A172 (cell line): Measurements from ENCODE around the gene MOB4. TPM values are rescaled to one million over a fixed set of nuclear protein-coding genes. Genes with fewer than 3 reads are reported as not detected.
A peak's percentile ranks its signal among the peaks of the same experiment; 100 is the strongest.
"Not testable (repeated sequence)": the region's sequence is repeated elsewhere in the genome, so short reads cannot be mapped to it uniquely, and the experiment has no call there.

ENCODE experiments used
- DNase-seq: peaks from one replicate; pipeline ENCODE4 v3.0.0-alpha.2; 2015; ENCODE audit warnings: low spot score
- total RNA-seq: library from RNA; depleted of rRNA; stranded (reverse); fragments of >200 nt; shearing (Covaris generic); gene quantifications from 2 replicates; pipeline ENCODE4 v1.2.3, GENCODE V29; 2014; rRNA removed

The MOB4 gene
- total RNA-seq, 1 experiment from 2014 or later = 94.3 TPM

- not testable (repeated sequence) for DNase-seq
These were observed 71.4 kb downstream of the MOB4 start for GRCh38 chr2:197587255-197587654.

- no peak for DNase-seq
These were observed 75.6 kb downstream of the MOB4 start for GRCh38 chr2:197591339-197592072.

GRCh38 chr2:197596766-197597165, 80.9 kb downstream of the MOB4 start:
- no peak for DNase-seq

- DNase-seq = no peak
These were observed 81.3 kb downstream of the MOB4 start for GRCh38 chr2:197597166-197597565.

GRCh38 chr2:197598450-197598849, 82.6 kb downstream of the MOB4 start:
- no peak for DNase-seq

- peak; percentile 13 for DNase-seq
These were observed 83.6 kb downstream of the MOB4 start for GRCh38 chr2:197599285-197599965.

GRCh38 chr2:197600306-197600705, 84.4 kb downstream of the MOB4 start:
- DNase-seq = no peak

- no peak for DNase-seq
These were observed 85.9 kb downstream of the MOB4 start for GRCh38 chr2:197601726-197602125.

Other genes starting within 250 kb of the MOB4 start
- gene ANKRD44, start 205.3 kb upstream of the MOB4 start, total RNA-seq = 8.7 and 16.2 TPM in 2 replicates
- 271 and 314 TPM in 2 replicates for gene SF3B1, start 81.0 kb upstream of the MOB4 start, total RNA-seq
- gene COQ10B, start 62.5 kb upstream of the MOB4 start, total RNA-seq = 48.9 and 57.6 TPM in 2 replicates
- 545 and 708 TPM in 2 replicates for gene HSPD1, start 16.2 kb upstream of the MOB4 start, total RNA-seq
- gene HSPE1, start 15.7 kb upstream of the MOB4 start, total RNA-seq = 375 and 548 TPM in 2 replicates
- gene RFTN2, start 159.5 kb downstream of the MOB4 start, total RNA-seq = 0.12 TPM in 1 of 2 replicates, not detected in the other
- 3.5 and 5.6 TPM in 2 replicates for gene MARS2, start 189.3 kb downstream of the MOB4 start, total RNA-seq